IgD-negative memory B cell (primary cell): ENCODE results near the gene ACSL1. TPM values are rescaled to one million over a fixed set of nuclear protein-coding genes. Genes with fewer than 3 reads are reported as not detected.
"Not testable (repeated sequence)": the region's sequence is repeated elsewhere in the genome, so short reads cannot be mapped to it uniquely, and the experiment has no call there.

ENCODE experiments used
- H3K27ac Mint-ChIP-seq, 3 donors: one replicate each; pipeline ENCODE4 v1.8.0; 2020 to 2022; ENCODE audit warnings: mild to moderate bottlenecking in 3 of 3, mixed read lengths in 3 of 3, moderate library complexity in 1 of 3
- H3K27me3 Mint-ChIP-seq: one replicate; pipeline ENCODE4 v1.8.0; 2021; ENCODE audit warnings: mixed read lengths
- H3K36me3 Mint-ChIP-seq: one replicate; pipeline ENCODE4 v1.8.0; 2020; ENCODE audit warnings: mild to moderate bottlenecking, mixed read lengths
- H3K4me1 Mint-ChIP-seq, 3 donors: one replicate each; pipeline ENCODE4 v1.8.0; 2020 to 2022; ENCODE audit warnings: mixed read lengths in 3 of 3, mild to moderate bottlenecking in 1 of 3
- H3K4me3 Mint-ChIP-seq, 4 donors: one replicate each; pipeline ENCODE4 v1.8.0; 2020 to 2022; ENCODE audit warnings: mild to moderate bottlenecking in 4 of 4, mixed read lengths in 4 of 4, moderate library complexity in 3 of 4
- H3K9me3 Mint-ChIP-seq, 3 donors: one replicate each; pipeline ENCODE4 v1.8.0; 2020 to 2021; ENCODE audit warnings: mixed read lengths in 3 of 3, mild to moderate bottlenecking in 1 of 3
- polyA plus RNA-seq: library from polyadenylated mRNA; unstranded; fragments of 300-500 nt; fragmentation: Illumina TruSeq; gene quantifications from one replicate; pipeline ENCODE4 v1.2.3, GENCODE V29; 2021

ACSL1 gene
- polyA plus RNA-seq, 1 donor from 2014 or later, result 9.2 TPM

DNA sequence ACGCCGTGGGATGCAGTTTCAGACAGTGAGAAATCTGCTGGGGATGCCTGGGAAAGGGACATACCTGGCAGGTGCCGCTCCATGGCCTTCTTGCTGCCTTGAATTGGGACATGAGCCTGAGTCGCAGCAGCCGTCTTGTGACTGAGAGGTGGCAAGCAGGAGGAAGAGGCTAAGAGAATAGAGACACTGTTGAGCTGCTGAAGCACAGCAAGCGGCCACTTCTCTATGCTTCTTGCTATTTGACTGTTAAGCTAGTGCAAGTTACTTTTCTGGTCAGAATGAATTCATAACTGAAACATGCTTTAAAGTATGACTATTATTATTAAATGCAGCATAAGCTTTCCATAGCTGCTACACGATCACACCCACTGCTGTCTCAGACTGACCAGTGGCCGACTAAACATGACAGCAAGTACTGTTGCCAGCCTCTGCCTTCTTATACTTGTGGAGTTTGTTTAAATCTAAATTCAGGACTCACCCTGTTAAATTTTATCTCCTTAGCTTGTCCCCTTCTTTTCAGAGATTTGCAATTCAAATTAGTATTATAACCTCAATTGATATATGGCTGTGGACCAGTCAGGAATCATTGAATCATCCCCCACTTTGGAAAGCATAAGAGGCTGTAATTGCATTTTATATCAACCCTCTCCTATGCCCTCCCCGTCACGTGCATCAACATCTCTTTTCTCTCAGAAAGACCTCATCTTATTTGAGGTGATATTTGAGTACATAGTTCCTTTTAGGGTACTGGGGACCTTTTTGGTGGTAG lies 24.8 kb upstream of the ACSL1 start:
- Mint-ChIP-seq H3K27me3 (no peaks in the 10 kb centered on the region), H3K4me3 (no peak overlapping the region), H3K9me3 (no peaks in the 10 kb centered on the region), H3K4me1 (peaks cover 14 to 23% (median 23%) of the 10 kb centered on the region in 3 donors), H3K36me3 (no peaks in the 10 kb centered on the region), H3K27ac (no peak overlapping the region)

DNA sequence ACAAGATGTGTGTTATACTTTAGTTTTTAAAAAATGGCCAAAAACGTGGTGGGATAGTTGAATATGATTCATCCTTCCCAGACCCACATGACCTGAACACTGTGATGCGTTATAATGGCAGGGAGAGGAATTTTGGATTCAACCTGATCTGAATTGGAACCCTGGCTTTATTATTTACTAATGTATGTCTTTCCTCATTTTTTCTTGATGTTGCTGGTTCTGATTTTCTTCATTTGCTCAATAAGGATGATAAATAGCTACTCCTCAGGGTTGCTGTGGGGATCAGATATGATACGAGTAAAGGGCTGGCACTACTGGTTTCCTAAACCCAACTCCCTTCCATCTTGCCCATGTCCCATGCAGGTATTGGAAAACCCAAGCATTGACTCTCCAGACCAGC lies 24.2 kb upstream of the ACSL1 start:
- Mint-ChIP-seq H3K27me3 (no peaks in the 10 kb centered on the region), H3K4me1 (peaks cover 9 to 19% (median 17%) of the 10 kb centered on the region in 3 donors), H3K36me3 (no peaks in the 10 kb centered on the region), H3K4me3 (peak overlapping the region in 1 of 4 donors; percentile 11), H3K27ac (no peak overlapping the region), H3K9me3 (no peaks in the 10 kb centered on the region)

DNA sequence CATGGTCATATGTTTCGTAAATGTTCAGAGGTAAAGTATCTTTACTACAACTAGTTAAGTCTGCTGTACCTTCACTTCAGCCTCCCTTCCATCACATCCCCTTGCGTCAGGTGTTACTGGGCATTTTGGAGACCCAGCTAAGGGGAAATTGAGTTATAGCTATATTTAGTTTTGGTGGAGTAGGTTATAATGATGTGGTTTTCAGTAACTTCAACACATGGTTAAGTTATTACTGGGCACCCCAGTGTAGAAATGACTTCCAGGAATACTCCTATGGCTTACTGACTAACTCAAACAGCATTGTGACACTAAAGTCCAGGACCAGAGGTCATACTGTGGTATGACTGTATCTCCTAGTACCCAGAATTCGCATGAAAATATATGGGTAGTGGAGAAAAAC lies 23.4 kb upstream of the ACSL1 start:
- Mint-ChIP-seq H3K36me3 (no peaks in the 10 kb centered on the region), H3K4me3 (no peak overlapping the region), H3K27ac (no peak overlapping the region), H3K4me1 (peaks cover under 1 to 11% (median 9%) of the 10 kb centered on the region in 3 donors), H3K9me3 (no peaks in the 10 kb centered on the region), H3K27me3 (no peaks in the 10 kb centered on the region)

DNA sequence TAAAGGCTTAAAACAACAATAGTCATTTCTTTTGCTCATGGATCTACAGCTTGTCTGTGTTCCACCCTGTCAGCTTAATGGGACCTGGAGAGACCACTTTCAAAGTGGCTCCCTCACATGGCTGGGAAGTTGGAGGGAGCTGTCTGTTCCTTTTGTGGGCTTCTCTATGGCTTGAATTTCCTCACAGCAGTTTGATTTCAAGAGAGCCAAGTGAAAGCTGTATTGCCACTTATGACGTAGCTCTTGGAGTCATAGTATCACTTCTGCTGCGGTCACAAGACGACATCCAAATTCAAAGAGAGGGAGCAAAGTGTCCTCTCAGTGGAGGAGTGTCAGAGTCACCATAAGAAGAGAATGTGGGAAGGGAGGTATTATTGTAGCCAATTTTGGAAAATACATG lies 22.7 kb upstream of the ACSL1 start:
- Mint-ChIP-seq H3K4me3 (peak overlapping the region in 1 of 4 donors; percentile 72), H3K27me3 (no peaks in the 10 kb centered on the region), H3K9me3 (no peaks in the 10 kb centered on the region), H3K27ac (peak overlapping the region in 1 of 3 donors; percentile 44), H3K4me1 (peaks cover 0 to 10% (median 8%) of the 10 kb centered on the region in 3 donors), H3K36me3 (no peaks in the 10 kb centered on the region)

DNA sequence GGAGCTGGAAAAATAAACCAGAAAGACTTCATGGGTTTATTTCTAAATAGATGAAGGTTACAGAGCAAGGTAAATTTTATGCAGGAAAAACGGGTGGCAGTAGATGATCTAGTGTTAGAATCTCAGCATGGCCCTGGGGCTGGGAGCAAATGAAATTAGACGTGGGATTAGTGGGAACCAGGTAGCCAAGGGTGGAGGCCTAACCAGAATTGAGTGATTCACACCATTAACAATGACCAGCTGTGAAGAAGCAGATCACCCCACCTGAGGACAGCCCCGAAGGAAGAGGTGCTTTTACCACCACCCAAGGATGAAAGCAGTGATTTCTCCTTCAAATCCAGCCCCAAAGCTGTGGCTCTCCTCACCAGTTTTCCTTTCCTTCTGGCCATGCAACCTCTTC lies 20.8 kb upstream of the ACSL1 start:
- H3K4me1 Mint-ChIP-seq, result peaks cover 0 to 8% (median 8%) of the 10 kb centered on the region in 3 donors
- H3K27me3 Mint-ChIP-seq, result no peaks in the 10 kb centered on the region

DNA sequence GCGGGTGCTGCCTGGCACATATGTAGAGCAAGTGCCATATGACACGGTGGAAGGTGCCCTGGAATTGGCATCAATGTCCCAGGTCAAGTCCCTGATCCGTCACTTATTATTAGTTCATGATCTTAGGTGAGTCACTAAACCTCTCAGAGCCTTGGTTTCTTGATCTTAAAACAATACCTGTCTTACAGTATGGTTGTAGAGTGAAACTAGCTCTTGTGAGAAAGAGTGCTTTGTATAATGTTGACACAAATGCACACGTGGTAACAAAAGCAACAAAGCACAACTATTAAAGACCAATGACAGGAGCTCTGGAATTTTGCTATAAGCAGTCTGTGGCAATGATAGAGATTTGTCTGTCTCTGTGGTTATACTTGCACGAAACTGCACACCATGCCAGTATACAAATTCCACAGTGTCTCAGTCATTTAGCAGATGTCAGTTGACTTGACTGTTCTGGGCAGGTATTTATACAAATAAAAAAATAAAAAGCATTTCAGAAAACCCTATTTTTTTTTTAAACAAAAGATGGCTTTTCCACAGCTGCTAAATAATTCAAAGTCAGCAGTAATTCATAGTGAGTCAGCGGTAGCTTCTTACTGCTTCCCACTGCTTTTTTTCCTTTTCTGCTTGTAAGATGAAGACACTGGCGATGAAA lies 19.7 kb upstream of the ACSL1 start:
- Mint-ChIP-seq H3K4me1 (peaks cover 0 to 8% (median 8%) of the 10 kb centered on the region in 3 donors), H3K27me3 (no peaks in the 10 kb centered on the region), H3K27ac (peak overlapping the region in 1 of 3 donors; percentile 44), H3K9me3 (no peaks in the 10 kb centered on the region), H3K36me3 (no peaks in the 10 kb centered on the region), H3K4me3 (no peak overlapping the region)

More for the DNA sequence above, 20.8 kb upstream of the ACSL1 start:
- Mint-ChIP-seq H3K27ac (peak overlapping the region in 1 of 3 donors; percentile 44), H3K9me3 (no peaks in the 10 kb centered on the region), H3K36me3 (no peaks in the 10 kb centered on the region), H3K4me3 (no peak overlapping the region)

DNA sequence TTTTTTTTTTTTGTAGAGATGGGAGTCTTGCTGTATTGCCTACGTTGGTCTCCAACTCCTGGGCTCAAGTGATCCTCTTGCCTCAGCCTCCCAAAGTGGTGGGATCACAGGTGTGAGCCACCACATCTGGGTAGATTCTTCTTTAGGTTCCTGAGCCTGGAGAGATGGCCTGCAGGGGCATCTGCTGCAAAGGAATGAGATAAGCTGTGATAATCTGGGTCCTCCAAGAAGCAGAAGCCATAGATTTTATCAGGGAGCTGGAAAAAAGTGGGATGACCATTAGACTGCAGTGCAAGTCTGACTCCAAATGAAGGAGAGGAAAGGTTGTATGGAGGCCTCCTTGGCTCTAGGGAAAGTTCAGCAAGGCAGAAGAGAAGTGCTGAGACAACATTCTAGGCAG lies 19.0 kb upstream of the ACSL1 start:
- H3K27me3 Mint-ChIP-seq, result no peaks in the 10 kb centered on the region
- H3K27ac Mint-ChIP-seq, result no peak overlapping the region
- no peaks in the 10 kb centered on the region for H3K9me3 Mint-ChIP-seq
- peaks cover 0 to 8% (median 8%) of the 10 kb centered on the region in 3 donors for H3K4me1 Mint-ChIP-seq
- no peaks in the 10 kb centered on the region for H3K36me3 Mint-ChIP-seq
- H3K4me3 Mint-ChIP-seq, result no peak overlapping the region

DNA sequence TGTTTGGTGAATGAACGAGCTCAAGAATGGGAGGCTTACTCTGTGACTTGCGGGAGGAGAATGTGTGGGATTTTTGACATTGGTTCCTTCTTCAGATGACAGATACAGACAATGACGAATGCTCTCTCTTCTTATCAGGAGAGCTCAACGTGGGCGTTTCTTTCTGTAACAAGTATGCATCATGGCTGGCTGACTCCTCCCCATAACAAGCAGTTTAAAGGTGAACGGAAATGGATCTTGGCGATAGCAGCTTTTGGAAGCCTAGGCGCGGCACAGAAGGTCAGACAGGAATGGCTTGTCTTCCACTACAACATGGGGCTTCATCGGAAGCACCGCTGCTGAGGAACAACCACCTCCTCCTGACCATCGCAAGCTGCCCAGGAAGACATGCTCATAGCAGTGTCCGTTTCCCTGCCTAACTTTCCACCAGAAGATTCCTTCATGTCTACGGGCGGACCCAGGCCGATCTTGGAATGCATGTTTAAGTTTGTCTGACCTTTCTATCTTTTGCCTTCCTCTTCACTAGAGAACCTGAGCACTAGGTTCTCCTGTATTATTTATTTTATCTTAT lies 18.3 kb upstream of the ACSL1 start:
- Mint-ChIP-seq H3K27me3 (no peaks in the 10 kb centered on the region), H3K27ac (peak overlapping the region in 1 of 3 donors; percentile 3), H3K36me3 (no peaks in the 10 kb centered on the region), H3K4me3 (no peak overlapping the region), H3K4me1 (peaks cover 0 to 8% (median 6%) of the 10 kb centered on the region in 3 donors), H3K9me3 (no peaks in the 10 kb centered on the region)

DNA sequence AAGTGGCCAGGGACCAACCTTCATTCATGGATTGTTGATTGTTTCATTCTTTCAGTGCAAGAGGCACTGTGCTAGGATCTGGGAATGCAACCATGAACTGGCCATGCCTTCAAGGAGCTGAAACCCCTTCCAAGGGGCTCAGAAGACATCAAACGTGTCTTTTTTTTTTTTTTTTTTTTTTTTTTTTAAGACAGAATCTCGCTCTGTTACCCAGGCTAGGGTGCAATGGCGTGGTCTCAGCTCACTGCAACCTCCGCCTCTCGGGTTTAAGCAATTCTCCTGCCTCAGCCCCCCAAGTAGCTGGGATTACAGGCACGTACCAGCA lies 13.3 kb upstream of the ACSL1 start:
- not testable (repeated sequence) for H3K9me3 Mint-ChIP-seq, H3K4me3 Mint-ChIP-seq, H3K4me1 Mint-ChIP-seq, H3K36me3 Mint-ChIP-seq, H3K27me3 Mint-ChIP-seq
- H3K27ac Mint-ChIP-seq, result peak overlapping the region in 1 of 3 donors; percentile 31

DNA sequence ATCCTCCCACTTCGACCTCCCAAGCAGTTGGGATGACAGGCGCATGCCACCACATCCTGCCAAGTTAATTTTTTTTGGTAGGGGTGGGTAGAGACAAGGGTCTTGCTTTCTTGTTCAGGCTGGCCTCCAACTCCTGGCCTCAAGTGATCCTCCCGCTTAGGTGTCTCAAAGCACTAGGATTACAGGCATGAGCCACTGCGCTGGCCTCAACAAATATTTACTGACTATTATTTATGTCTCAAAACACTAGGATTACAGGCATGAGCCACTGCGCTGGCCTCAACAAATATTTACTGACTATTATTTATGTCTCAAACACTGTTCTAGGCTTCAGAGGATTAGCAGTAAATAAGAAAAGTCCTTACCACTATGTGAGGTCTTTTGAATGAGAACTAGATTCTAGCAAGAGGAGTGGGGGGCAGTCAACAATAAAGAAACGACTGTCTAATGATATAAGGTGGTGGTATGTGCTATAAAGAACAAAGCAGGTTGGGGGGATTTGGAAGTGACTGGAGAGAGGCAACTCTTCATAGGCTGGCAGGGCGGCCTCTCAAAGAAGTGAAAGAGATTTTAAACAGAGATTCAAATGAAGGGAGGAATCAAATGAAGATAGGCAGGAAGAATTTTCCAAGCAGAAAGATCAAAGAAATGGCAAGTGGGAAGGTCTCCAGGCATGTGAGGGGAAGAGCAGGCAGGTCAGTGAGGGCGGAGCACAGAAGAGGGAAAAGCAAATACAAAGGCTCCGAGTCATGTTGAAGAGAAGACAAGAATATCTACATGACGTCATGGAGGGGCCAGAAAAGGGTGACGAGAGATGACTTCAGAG lies 12.7 kb upstream of the ACSL1 start:
- no peaks in the 10 kb centered on the region for H3K9me3 Mint-ChIP-seq
- H3K4me1 Mint-ChIP-seq, result no peaks in the 10 kb centered on the region
- H3K27me3 Mint-ChIP-seq, result no peaks in the 10 kb centered on the region
- H3K36me3 Mint-ChIP-seq, result no peaks in the 10 kb centered on the region
- peak overlapping the region in 1 of 3 donors; percentile 43 for H3K27ac Mint-ChIP-seq
- peak overlapping the region in 1 of 4 donors; percentile 21 for H3K4me3 Mint-ChIP-seq

DNA sequence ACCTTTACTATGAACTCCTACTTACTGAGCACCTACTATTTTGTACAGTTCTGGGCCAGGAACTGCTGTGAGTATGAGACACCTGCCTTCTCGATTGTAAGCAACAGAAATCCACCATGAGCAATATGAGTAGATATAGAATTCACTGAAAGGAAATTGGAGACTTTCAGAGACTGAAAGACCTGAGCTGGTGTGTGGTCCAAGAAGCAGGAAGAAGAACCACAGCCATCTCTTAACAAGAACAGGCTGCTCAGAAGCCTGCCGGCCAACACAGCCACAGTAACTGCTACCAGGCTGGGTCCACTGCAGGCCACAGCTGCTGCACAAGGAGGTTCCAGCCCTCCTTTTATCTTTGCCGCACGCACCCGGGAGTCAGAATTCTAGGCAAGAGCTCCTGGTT lies 10.8 kb upstream of the ACSL1 start:
- H3K9me3 Mint-ChIP-seq, result no peaks in the 10 kb centered on the region
- no peaks in the 10 kb centered on the region for H3K27me3 Mint-ChIP-seq
- H3K27ac Mint-ChIP-seq, result no peak overlapping the region
- no peaks in the 10 kb centered on the region for H3K4me1 Mint-ChIP-seq
- H3K36me3 Mint-ChIP-seq, result no peaks in the 10 kb centered on the region
- no peak overlapping the region for H3K4me3 Mint-ChIP-seq

DNA sequence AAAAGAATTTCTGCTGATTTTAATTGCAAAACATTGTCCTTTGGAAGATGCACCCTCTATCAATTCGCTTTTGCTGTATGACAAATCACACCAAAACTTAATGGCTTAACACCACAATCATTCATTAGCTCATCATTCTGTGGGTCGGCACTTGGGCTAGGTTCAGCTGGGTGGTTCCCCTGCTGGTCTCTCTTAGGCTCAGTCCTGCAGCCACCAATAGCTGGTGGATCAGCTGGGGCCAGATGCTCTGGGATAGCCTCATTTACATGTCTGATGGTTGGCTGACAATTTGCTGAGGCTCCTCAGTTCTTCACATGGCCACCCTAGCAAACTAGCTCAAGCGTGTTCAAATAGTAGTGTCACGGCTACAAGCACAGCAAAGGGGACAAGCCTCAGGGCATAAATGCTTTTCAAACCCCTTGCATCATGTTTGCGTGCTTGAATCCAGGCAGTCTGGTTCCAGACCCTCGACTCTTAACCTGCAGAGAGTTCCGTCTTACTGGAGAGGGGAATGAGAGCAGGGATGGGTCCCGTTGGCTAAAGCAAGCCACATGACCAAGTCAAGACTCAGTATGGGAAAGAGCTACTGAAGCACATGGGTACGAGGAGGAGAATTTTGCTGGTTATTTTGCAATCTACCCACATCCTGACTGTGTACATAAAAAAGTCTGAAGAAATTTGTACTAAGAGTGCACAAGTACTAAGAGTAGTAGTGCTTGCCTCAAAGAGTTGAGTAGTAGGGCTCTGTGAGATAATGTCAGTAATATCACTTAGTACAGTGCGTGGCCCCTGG lies 7.5 kb upstream of the ACSL1 start:
- no peaks in the 10 kb centered on the region for H3K27me3 Mint-ChIP-seq
- H3K4me3 Mint-ChIP-seq, result no peak overlapping the region
- no peaks in the 10 kb centered on the region for H3K9me3 Mint-ChIP-seq
- H3K36me3 Mint-ChIP-seq, result no peaks in the 10 kb centered on the region
- no peak overlapping the region for H3K27ac Mint-ChIP-seq
- no peaks in the 10 kb centered on the region for H3K4me1 Mint-ChIP-seq

DNA sequence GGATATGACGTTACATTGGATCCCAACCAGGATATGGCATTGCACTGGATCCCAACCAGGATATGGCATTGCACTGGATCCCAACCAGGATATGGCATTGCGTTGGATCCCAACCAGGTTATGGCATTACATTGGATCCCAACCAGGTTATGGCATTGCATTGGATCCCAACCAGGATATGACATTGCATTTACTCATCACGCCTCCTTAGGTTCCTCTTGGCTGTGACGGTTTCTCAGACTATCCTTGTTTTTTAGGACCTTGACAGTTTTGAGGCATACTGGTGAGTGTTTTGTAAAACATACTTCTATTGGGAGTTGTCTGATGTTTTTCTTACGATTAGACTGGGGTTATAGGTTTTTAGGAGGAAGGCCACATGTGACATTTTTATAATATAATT lies 5.4 kb upstream of the ACSL1 start:
- Mint-ChIP-seq H3K27ac (no peak overlapping the region), H3K4me3 (no peak overlapping the region), H3K36me3 (no peaks in the 10 kb centered on the region), H3K4me1 (peaks cover 6 to 13% (median 10%) of the 10 kb centered on the region in 3 donors), H3K27me3 (no peaks in the 10 kb centered on the region), H3K9me3 (no peaks in the 10 kb centered on the region)

DNA sequence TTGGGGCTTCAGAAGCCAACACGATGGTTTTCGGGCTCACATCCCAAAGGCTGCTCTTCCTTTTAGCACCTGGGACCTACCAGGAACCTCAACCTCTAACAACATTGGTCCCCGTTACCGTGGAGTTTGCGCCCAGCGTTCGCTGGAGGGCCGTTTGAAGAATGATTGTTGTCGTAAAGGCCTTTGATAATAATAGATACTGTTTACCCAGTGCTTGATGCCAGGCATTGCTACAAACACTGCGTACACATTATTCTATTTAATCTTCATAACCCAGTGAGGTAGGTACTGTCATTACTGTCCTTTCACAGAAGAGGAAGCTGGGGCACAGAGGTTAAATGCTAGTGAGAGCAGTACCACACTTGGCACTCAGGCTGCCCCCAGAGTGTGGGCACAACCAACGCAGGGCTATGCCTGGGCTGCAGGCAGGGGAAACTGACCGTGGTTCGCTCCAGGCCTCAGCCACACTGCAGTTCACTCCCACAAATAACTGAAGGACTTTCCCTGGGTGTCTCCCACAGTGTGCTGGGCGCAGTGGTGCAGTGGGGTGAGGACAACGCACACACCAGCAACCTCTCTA lies 1.0 kb upstream of the ACSL1 start:
- Mint-ChIP-seq H3K4me1 (peaks cover 21 to 35% (median 32%) of the 10 kb centered on the region in 3 donors), H3K27me3 (no peaks in the 10 kb centered on the region), H3K9me3 (no peaks in the 10 kb centered on the region), H3K4me3 (peak overlapping the region; percentile 93 to 97 (median 96)), H3K36me3 (no peaks in the 10 kb centered on the region), H3K27ac (peak overlapping the region; percentile 95 to 99 (median 95))
